Spleen (tissue), 7 donors: ENCODE measurements around the gene NARF.

Experiments used
- POLR2A ChIP-seq, 3 donors: fragments of 450-650 bp; IDR thresholded peaks; one replicate each; pipeline ENCODE4 v1.5.1; 2017; ENCODE audit warnings: antibody characterized with exemption in 3 of 3, mild to moderate bottlenecking in 1 of 3
- TF ChIP-seq, protein P1 (sequence below), 11 experiments: fragments of 200-600 bp in 7 of 11; fragments of 450-650 bp in 4 of 11; sonication (generic) in 4 of 11; IDR thresholded peaks in 8 of 11; conservative IDR thresholded peaks in 3 of 11; 1 replicate in 7 of 11; 2 replicates in 4 of 11; pipeline versions ENCODE4 v1.4.0 to v1.8.0; 2016 to 2021; ENCODE audit warnings: antibody characterized with exemption in 11 of 11, inconsistent platforms in 4 of 11, mild to moderate bottlenecking in 1 of 11
- donor health status: DM: no; HTN: no; CAD: no; lungs with moderate emphysema.
- donor health status: DM: no; HTN: no; CAD: no.
- donor health status: DM: no; HTN: no; CAD: no.

GRCh38 chr17:82428546-82428945 is 30.0 kb upstream of the NARF start:
- TF ChIP-seq POLR2A (IDR thresholded peaks at IDR 0.05) = no peak
- TF ChIP-seq, protein P1, sequence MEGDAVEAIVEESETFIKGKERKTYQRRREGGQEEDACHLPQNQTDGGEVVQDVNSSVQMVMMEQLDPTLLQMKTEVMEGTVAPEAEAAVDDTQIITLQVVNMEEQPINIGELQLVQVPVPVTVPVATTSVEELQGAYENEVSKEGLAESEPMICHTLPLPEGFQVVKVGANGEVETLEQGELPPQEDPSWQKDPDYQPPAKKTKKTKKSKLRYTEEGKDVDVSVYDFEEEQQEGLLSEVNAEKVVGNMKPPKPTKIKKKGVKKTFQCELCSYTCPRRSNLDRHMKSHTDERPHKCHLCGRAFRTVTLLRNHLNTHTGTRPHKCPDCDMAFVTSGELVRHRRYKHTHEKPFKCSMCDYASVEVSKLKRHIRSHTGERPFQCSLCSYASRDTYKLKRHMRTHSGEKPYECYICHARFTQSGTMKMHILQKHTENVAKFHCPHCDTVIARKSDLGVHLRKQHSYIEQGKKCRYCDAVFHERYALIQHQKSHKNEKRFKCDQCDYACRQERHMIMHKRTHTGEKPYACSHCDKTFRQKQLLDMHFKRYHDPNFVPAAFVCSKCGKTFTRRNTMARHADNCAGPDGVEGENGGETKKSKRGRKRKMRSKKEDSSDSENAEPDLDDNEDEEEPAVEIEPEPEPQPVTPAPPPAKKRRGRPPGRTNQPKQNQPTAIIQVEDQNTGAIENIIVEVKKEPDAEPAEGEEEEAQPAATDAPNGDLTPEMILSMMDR (IDR thresholded peaks at IDR 0.05 in 8 of 11, conservative IDR thresholded peaks at IDR 0.05 in 3 of 11) = no peak
